COR-L47 (cell line): ENCODE results near the gene WEE1.
"Not testable (repeated sequence)": the region's sequence is repeated elsewhere in the genome, so short reads cannot be mapped to it uniquely, and the experiment has no call there.

Source experiments
- DNase-seq: peaks from one replicate; lab custom pipeline; 2025; lab: John Stamatoyannopoulos, UW

The WEE1 gene

GRCh38 chr11:9596926-9597464 is 23.5 kb downstream of the WEE1 start:
- DNase-seq: no peak

- no peak for DNase-seq
Observed at GRCh38 chr11:9600166-9600565, 26.7 kb downstream of the WEE1 start.

- DNase-seq: no peak
Observed at GRCh38 chr11:9600644-9601036, 27.2 kb downstream of the WEE1 start.

GRCh38 chr11:9601037-9601875 is 27.8 kb downstream of the WEE1 start:
- no peak for DNase-seq

- DNase-seq: no peak
Observed at GRCh38 chr11:9601876-9602199, 28.4 kb downstream of the WEE1 start.

GRCh38 chr11:9603214-9603613 is 29.7 kb downstream of the WEE1 start:
- DNase-seq: not testable (repeated sequence)

GRCh38 chr11:9604134-9604533 is 30.7 kb downstream of the WEE1 start:
- no peak for DNase-seq

- no peak for DNase-seq
Observed at GRCh38 chr11:9605742-9606141, 32.3 kb downstream of the WEE1 start.

GRCh38 chr11:9606809-9607510 is 33.5 kb downstream of the WEE1 start:
- no peak for DNase-seq

GRCh38 chr11:9607511-9607899 is 34.0 kb downstream of the WEE1 start:
- no peak for DNase-seq

GRCh38 chr11:9609002-9609759 is 35.7 kb downstream of the WEE1 start:
- no peak for DNase-seq

- no peak for DNase-seq
Observed at GRCh38 chr11:9609841-9610240, 36.4 kb downstream of the WEE1 start.

- DNase-seq: peak; percentile 81
Observed at GRCh38 chr11:9613118-9613829, 39.8 kb downstream of the WEE1 start.

GRCh38 chr11:9613830-9614762 is 40.6 kb downstream of the WEE1 start:
- peak; percentile 46 for DNase-seq

GRCh38 chr11:9615031-9615451 is 41.6 kb downstream of the WEE1 start:
- DNase-seq: no peak

GRCh38 chr11:9616042-9616675 is 42.7 kb downstream of the WEE1 start:
- DNase-seq: no peak

- no peak for DNase-seq
Observed at GRCh38 chr11:9616858-9617257, 43.4 kb downstream of the WEE1 start.

GRCh38 chr11:9617940-9618339 is 44.5 kb downstream of the WEE1 start:
- no peak for DNase-seq

GRCh38 chr11:9619004-9619403 is 45.5 kb downstream of the WEE1 start:
- DNase-seq: no peak

- no peak for DNase-seq
Observed at GRCh38 chr11:9619971-9620370, 46.5 kb downstream of the WEE1 start.
